Left lung (tissue), 10 donors: ENCODE data around the gene NR2F1-AS1. TPM values are rescaled to one million over a fixed set of nuclear protein-coding genes. Genes with fewer than 3 reads are reported as not detected.
A peak's percentile ranks its signal among the peaks of the same experiment; 100 is the strongest.

ENCODE experiments used
- ATAC-seq: fragments of 200-7000 bp; cut with Tn5 transposase; one replicate; pipeline ENCODE4 v1.9.1; 2020; ENCODE audit warnings: moderate library complexity
- DNase-seq, 4 donors: peaks; one replicate each; pipeline ENCODE4 v3.0.0-alpha.2; 2013 to 2020
- H3K27ac ChIP-seq, 2 donors: fragments of 200-600 bp; sonication (generic) in 1 of 2; one replicate each; pipeline versions ENCODE4 v1.5.0 to v1.8.0; 2020 to 2021
- H3K27me3 ChIP-seq, 2 donors: fragments of 200-600 bp; sonication (generic) in 1 of 2; one replicate each; pipeline versions ENCODE4 v1.5.0 to v1.8.0; 2020 to 2021
- H3K36me3 ChIP-seq, 2 donors: fragments of 200-600 bp; sonication (generic) in 1 of 2; one replicate each; pipeline versions ENCODE4 v1.5.0 to v1.8.0; 2020 to 2021
- H3K4me1 ChIP-seq, 2 donors: fragments of 200-600 bp; one replicate each; pipeline ENCODE4 v1.8.0; 2021
- H3K4me3 ChIP-seq, 2 donors: fragments of 200-600 bp; sonication (generic) in 1 of 2; one replicate each; pipeline versions ENCODE4 v1.5.0 to v1.8.0; 2020 to 2021; ENCODE audit warnings: mild to moderate bottlenecking in 1 of 2
- H3K9me3 ChIP-seq, 2 donors: fragments of 200-600 bp; sonication (generic) in 1 of 2; one replicate each; pipeline versions ENCODE4 v1.5.0 to v1.8.0; 2020 to 2021
- CTCF ChIP-seq, 2 donors: fragments of 200-600 bp; sonication (generic) in 1 of 2; IDR thresholded peaks; one replicate each; pipeline versions ENCODE4 v1.5.0 to v1.8.0; 2021; ENCODE audit warnings: antibody characterized with exemption in 2 of 2
- intact Hi-C, 2 donors: fragments of 100-400 bp; cut with DNase I; formaldehyde crosslinking; loops; one replicate each; pipeline versions ENCODE4 v1.11.2 to v1.14.2; 2022
- polyA plus RNA-seq, 6 donors: library from polyadenylated mRNA; unstranded; fragments of 120-200 nt; gene quantifications; one replicate each; pipeline ENCODE4 v1.2.1, GENCODE V29; 2013; ENCODE audit not compliant: insufficient read length in 6 of 6
- total RNA-seq, 2 donors: library from RNA; stranded (reverse); fragmentation: NEBNext Ultra II Directional; extraction: Animal tissue kit (Norgen Biotek cat#: 25700); gene quantifications; one replicate each; pipeline ENCODE4 v1.2.1, GENCODE V29; 2021
- donor health status: DM: no; HTN: yes; CAD: no.
- donor health status: DM: no; HTN: no; CAD: no.

Gene NR2F1-AS1
- total and polyA plus RNA-seq, 8 donors = 10.5 to 66.3 (median 48.3) TPM

GRCh38 chr5:93583768-93584595 lies 3.0 kb upstream of the NR2F1-AS1 start:
- peaks cover 58 to 97% of the 10 kb centered on the region in 2 donors for H3K27me3 ChIP-seq
- peak in 1 of 4 donors; percentile 90 for DNase-seq
- intact Hi-C loops = loop anchor here in 1 of 2 donors (10.0 kb wide), 1 partner anchor 211 kb away; no protein-coding TSS in a partner anchor

DNA sequence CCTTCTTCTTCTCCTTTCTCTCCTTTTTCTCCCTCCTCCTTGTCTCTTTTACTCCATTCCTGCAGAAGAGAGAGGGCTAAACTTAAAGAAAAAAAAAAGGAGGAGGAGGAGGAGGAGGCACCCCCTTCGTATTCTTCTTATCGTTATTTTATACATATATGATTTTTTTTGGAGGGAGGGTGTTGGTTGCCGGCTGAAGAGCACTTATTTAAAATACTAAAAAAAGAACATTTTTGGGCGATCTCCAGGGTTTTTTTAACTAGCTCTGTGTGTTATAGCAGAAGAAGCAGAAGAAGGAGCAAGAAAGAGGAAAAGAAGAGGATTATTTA lies 2.4 kb upstream of the NR2F1-AS1 start:
- Histone ChIP-seq H3K27me3 (peaks cover 64 to 97% of the 10 kb centered on the region in 2 donors), H3K27ac (peak overlapping the region; percentile 67 to 87), H3K4me1 (peaks cover 11 to 46% of the 10 kb centered on the region in 2 donors), H3K36me3 (no peaks in the 10 kb centered on the region), H3K9me3 (no peaks in the 10 kb centered on the region), H3K4me3 (peak overlapping the region; percentile 32 to 43)
- DNase-seq (no peak), ATAC-seq (no peak)
- intact Hi-C loops = loop anchor here in 1 of 2 donors (10.0 kb wide), 1 partner anchor 211 kb away; no protein-coding TSS in a partner anchor
- no peak for TF ChIP-seq CTCF (IDR thresholded peaks at IDR 0.05)

More at GRCh38 chr5:93583768-93584595, 3.0 kb upstream of the NR2F1-AS1 start:
- ATAC-seq = no peak
- peak overlapping the region; percentile 67 to 87 for H3K27ac ChIP-seq
- H3K36me3 ChIP-seq = no peaks in the 10 kb centered on the region
- H3K4me1 ChIP-seq = peaks cover 11 to 40% of the 10 kb centered on the region in 2 donors
- TF ChIP-seq CTCF (IDR thresholded peaks at IDR 0.05) = no peak
- peak overlapping the region; percentile 32 to 43 for H3K4me3 ChIP-seq
- H3K9me3 ChIP-seq = no peaks in the 10 kb centered on the region

- intact Hi-C loops = loop anchor here in 1 of 2 donors (10.0 kb wide), 1 partner anchor 212 kb away; no protein-coding TSS in a partner anchor
- DNase-seq = peak in 3 of 4 donors; percentile 78 to 98 (median 97)
- Histone ChIP-seq H3K4me1 (peaks cover 11 to 46% of the 10 kb centered on the region in 2 donors), H3K4me3 (peak within 1 kb of the TSS; percentile 32 to 43), H3K36me3 (no peaks in the 10 kb centered on the region), H3K27ac (peak within 1 kb of the TSS; percentile 67 to 87), H3K9me3 (no peaks in the 10 kb centered on the region), H3K27me3 (peaks cover 64 to 97% of the 10 kb centered on the region in 2 donors)
- no peak for TF ChIP-seq CTCF (IDR thresholded peaks at IDR 0.05)
- ATAC-seq = peak; percentile 20
Measured at GRCh38 chr5:93582677-93583438, 1.8 kb upstream of the NR2F1-AS1 start, which contains the start of gene NR2F1. NR2F1 (plus strand) TSS chr5:93583222; CDS start chr5:93585024, 1,802 bp downstream.

GRCh38 chr5:93582167-93582462 lies 1.1 kb upstream of the NR2F1-AS1 start:
- peaks cover 11 to 46% of the 10 kb centered on the region in 2 donors for H3K4me1 ChIP-seq
- intact Hi-C loops = loop anchor here in 1 of 2 donors (10.0 kb wide), 1 partner anchor 213 kb away; no protein-coding TSS in a partner anchor
- peak overlapping the region in 1 of 2 donors; percentile 15 for H3K4me3 ChIP-seq
- ATAC-seq (no peak), DNase-seq (no peak)
- no peak for TF ChIP-seq CTCF (IDR thresholded peaks at IDR 0.05)
- peaks cover 57 to 97% of the 10 kb centered on the region in 2 donors for H3K27me3 ChIP-seq
- no peaks in the 10 kb centered on the region for H3K9me3 ChIP-seq
- no peaks in the 10 kb centered on the region for H3K36me3 ChIP-seq
- peak overlapping the region in 1 of 2 donors; percentile 87 for H3K27ac ChIP-seq
